Measurements from ENCODE around the gene SEMA6C.

- TF ChIP-seq TSHZ2 (CRISPR knock-in tag; IDR thresholded peaks at IDR 0.05), result no peak
- no peak for TF ChIP-seq CREB5 (CRISPR knock-in tag; IDR thresholded peaks at IDR 0.05; ENCODE audit: low read depth)
- no peak for TF ChIP-seq ZNF70 (CRISPR knock-in tag; IDR thresholded peaks at IDR 0.05)
- TF ChIP-seq SNAI2 (CRISPR knock-in tag; IDR thresholded peaks at IDR 0.05), result no peak
- TF ChIP-seq CSRNP3 (CRISPR knock-in tag; IDR thresholded peaks at IDR 0.05), result no peak
- TF ChIP-seq ZNF8 (CRISPR knock-in tag; IDR thresholded peaks at IDR 0.05), result no peak
- TF ChIP-seq TOX (CRISPR knock-in tag; IDR thresholded peaks at IDR 0.05; ENCODE audit: borderline replicate concordance), result no peak
- no peak for TF ChIP-seq ESRRG (CRISPR knock-in tag; IDR thresholded peaks at IDR 0.05)
- TF ChIP-seq PATZ1 (CRISPR knock-in tag; IDR thresholded peaks at IDR 0.05; ENCODE audit: borderline replicate concordance), result no peak
- no peak for TF ChIP-seq ARNTL (CRISPR knock-in tag; IDR thresholded peaks at IDR 0.05; ENCODE audit: borderline replicate concordance, low read depth)
- no peak for TF ChIP-seq RARB (CRISPR knock-in tag; IDR thresholded peaks at IDR 0.05)
- no peak for TF ChIP-seq GLIS3 (CRISPR knock-in tag; IDR thresholded peaks at IDR 0.05)
- TF ChIP-seq POU6F1 (CRISPR knock-in tag; IDR thresholded peaks at IDR 0.05; ENCODE audit: borderline replicate concordance, low read depth), result no peak
- TF ChIP-seq ZFP3 (CRISPR knock-in tag; IDR thresholded peaks at IDR 0.05), result no peak
These were observed 1.2 kb upstream of the SEMA6C start for GRCh38 chr1:151147665-151148064.

Measured in SK-N-SH treated with all-trans-retinoic acid at 6 μM for 48 hours (cell line).